ENCODE measurements around the gene U2AF1L4.
"Not testable (repeated sequence)": the region's sequence is repeated elsewhere in the genome, so short reads cannot be mapped to it uniquely, and the experiment has no call there.

DNA sequence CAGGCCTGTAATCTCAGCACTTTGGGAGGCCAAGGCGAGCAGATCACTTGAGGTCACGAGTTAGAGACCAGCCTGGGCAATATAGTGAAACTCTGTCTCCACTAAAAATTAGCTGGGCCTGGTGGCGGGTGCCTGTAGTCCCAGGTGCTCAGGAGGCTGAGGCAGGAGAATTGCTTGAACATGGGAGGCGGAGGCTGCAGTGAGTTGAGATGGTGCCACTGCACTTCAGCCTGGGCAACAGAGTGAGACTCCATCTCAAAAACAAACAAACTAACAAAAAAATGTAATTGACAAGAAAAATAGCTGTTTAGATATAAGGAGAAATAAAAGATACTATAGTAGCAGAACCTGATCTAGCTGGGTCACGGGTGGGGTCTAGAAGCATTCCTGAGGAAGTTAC lies 27.1 kb upstream of the U2AF1L4 start:
- TF ChIP-seq POLR2AphosphoS5 (IDR thresholded peaks at IDR 0.05; ENCODE audit: borderline replicate concordance, low read depth, low read length); EZH2 (IDR thresholded peaks at IDR 0.05): not testable (repeated sequence)
